Measurements from ENCODE around the gene STPG3. TPM values are rescaled to one million over a fixed set of nuclear protein-coding genes. Genes with fewer than 3 reads are reported as not detected.
A peak's percentile ranks its signal among the peaks of the same experiment; 100 is the strongest.

STPG3 gene
- total and polyA plus RNA-seq, 9 of the 15 experiments (the other 6 are each of a cell fraction or from before 2014, with no cell fraction given), result not detected

DNA sequence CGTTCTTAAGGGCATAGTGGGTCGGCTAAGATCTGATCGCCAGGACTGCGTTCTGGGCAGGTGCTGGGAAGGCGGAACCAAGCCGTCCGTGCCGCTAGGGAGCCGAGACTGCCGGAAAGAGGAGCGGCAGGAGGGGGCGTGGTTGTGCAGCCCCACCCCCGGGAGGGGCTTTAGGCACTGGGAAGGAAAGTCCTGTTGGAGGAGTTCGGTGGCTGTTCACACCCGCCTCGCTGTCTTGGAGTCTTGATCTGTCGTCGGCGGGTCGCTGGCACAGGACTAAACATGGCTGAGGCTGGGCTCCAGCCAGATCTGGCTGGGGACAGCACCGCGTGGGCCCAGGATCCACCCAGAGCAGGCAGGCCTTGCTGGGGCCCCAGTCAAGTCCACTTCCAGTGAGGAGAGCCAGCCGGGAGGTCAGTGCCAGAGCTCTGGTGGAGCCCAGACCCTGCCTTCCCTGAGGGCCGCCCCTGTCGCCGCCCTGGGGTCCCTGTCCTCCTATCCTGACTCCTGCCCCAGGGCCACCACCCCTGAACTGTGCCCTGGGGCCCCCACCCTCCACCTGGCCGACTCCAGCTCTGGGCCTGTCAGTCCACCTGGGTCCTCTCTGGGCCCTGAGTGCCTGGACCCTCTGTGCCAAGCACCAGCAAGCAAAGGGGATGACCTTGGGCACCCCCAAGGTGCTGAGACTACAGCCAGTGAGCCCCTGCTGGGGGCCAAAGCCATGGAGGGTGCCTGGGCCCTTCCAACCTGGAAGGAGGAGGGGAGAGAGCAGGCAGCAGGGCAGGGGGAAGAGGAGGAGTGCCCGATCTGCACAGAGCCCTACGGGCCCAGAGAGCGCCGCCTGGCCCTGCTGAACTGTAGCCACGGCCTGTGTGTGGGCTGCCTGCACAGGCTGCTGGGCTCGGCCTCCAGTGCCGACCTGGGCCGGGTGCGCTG lies 33.5 kb upstream of the STPG3 start (continued):
- TF ChIP-seq, protein P1, sequence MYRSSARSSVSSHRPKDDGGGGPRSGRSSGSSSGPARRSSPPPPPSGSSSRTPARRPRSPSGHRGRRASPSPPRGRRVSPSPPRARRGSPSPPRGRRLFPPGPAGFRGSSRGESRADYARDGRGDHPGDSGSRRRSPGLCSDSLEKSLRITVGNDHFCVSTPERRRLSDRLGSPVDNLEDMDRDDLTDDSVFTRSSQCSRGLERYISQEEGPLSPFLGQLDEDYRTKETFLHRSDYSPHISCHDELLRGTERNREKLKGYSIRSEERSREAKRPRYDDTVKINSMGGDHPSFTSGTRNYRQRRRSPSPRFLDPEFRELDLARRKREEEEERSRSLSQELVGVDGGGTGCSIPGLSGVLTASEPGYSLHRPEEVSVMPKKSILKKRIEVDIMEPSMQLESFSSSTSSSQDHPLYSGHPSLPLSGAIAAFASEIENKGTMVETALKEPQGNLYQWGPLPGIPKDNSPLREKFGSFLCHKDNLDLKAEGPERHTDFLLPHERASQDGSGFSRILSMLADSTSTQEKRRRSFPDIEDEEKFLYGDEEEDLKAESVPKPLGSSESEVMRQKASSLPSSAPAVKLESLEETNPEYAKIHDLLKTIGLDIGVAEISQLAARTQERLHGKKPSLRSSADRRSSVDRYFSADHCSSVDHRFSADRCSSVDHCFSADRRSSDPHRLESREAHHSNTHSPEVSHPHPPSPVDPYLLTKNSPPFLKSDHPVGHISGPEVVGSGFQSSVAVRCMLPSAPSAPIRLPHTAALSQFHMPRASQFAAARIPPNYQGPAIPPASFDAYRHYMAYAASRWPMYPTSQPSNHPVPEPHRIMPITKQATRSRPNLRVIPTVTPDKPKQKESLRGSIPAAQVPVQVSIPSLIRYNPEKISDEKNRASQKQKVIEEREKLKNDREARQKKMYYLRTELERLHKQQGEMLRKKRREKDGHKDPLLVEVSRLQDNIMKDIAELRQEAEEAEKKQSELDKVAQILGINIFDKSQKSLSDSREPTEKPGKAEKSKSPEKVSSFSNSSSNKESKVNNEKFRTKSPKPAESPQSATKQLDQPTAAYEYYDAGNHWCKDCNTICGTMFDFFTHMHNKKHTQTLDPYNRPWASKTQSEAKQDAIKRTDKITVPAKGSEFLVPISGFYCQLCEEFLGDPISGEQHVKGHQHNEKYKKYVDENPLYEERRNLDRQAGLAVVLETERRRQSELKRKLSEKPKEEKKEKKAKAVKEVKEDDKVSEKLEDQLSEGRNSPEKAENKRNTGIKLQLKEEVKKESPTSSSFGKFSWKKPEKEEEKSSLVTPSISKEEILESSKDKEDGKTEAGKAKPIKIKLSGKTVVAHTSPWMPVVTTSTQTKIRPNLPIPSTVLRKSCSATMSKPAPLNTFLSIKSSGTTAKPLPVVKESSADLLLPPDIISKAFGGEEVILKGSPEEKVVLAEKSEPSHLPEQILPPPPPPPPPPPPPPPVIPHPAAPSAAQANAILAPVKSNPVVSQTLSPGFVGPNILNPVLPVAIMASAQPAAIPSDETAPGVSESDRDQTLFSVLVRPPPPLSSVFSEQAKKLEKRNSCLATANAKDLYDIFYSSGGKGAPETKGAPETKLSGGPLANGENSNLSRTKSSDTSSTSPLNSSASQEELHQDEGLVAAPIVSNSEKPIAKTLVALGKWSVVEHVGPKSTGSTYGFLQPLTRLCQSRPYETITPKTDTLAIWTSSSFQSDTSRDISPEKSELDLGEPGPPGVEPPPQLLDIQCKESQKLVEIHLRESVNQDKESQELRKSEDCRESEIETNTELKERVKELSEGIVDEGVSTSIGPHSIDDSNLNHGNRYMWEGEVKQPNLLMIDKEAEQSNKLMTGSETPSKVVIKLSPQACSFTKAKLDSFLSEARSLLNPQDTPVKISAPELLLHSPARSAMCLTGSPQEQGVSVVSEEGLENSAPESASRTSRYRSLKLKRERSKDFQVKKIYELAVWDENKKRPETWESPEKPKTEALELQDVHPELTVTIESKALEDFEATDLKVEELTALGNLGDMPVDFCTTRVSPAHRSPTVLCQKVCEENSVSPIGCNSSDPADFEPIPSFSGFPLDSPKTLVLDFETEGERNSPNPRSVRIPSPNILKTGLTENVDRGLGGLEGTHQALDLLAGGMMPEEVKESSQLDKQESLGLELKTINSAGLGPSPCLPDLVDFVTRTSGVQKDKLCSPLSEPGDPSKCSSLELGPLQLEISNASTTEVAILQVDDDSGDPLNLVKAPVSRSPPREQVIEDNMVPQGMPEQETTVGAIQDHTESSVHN (IDR thresholded peaks at IDR 0.05; ENCODE audit: borderline replicate concordance in 1 of 2, low read depth in 1 of 2), result no peak
- TF ChIP-seq ZNF184 (CRISPR knock-in tag; IDR thresholded peaks at IDR 0.05), result no peak
- TF ChIP-seq HNRNPUL1 (IDR thresholded peaks at IDR 0.05; ENCODE audit: low read length), result no peak
- no peak for TF ChIP-seq RUNX1 (IDR thresholded peaks at IDR 0.05; ENCODE audit: low read depth)
- TF ChIP-seq, protein P2, sequence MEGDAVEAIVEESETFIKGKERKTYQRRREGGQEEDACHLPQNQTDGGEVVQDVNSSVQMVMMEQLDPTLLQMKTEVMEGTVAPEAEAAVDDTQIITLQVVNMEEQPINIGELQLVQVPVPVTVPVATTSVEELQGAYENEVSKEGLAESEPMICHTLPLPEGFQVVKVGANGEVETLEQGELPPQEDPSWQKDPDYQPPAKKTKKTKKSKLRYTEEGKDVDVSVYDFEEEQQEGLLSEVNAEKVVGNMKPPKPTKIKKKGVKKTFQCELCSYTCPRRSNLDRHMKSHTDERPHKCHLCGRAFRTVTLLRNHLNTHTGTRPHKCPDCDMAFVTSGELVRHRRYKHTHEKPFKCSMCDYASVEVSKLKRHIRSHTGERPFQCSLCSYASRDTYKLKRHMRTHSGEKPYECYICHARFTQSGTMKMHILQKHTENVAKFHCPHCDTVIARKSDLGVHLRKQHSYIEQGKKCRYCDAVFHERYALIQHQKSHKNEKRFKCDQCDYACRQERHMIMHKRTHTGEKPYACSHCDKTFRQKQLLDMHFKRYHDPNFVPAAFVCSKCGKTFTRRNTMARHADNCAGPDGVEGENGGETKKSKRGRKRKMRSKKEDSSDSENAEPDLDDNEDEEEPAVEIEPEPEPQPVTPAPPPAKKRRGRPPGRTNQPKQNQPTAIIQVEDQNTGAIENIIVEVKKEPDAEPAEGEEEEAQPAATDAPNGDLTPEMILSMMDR (IDR thresholded peaks at IDR 0.05 in 2 of 3, conservative IDR thresholded peaks at IDR 0.05 in 1 of 3; ENCODE audit: insufficient read depth in 2 of 3, low read depth in 1 of 3, low read length in 3 of 3), result peak in 1 of 3 experiments; percentile 27; a peak in 2 of 6 replicates
- peak; percentile 55; the same call in 1 of the 2 replicates for TF ChIP-seq PHF8 (IDR thresholded peaks at IDR 0.05; ENCODE audit: borderline replicate concordance, low read length)
- TF ChIP-seq MYC (IDR thresholded peaks at IDR 0.05; ENCODE audit: low read depth, low read length), result peak; percentile 37; the same call in 1 of the 2 replicates
- no peak for TF ChIP-seq MYC (CRISPR knock-in tag; IDR thresholded peaks at IDR 0.05; ENCODE audit: borderline replicate concordance, low read depth)
- no peak for TF ChIP-seq HMG20A (CRISPR knock-in tag; conservative IDR thresholded peaks at IDR 0.05)
- TF ChIP-seq PHF20 (IDR thresholded peaks at IDR 0.05; ENCODE audit: partially characterized antibody), result no peak
- no peak for TF ChIP-seq ZNF717 (CRISPR knock-in tag; IDR thresholded peaks at IDR 0.05)
- no peak for TF ChIP-seq DACH1 (IDR thresholded peaks at IDR 0.05; ENCODE audit: partially characterized antibody)
- TF ChIP-seq MCM5 (IDR thresholded peaks at IDR 0.05; ENCODE audit: low read depth), result no peak
- TF ChIP-seq, protein P3, sequence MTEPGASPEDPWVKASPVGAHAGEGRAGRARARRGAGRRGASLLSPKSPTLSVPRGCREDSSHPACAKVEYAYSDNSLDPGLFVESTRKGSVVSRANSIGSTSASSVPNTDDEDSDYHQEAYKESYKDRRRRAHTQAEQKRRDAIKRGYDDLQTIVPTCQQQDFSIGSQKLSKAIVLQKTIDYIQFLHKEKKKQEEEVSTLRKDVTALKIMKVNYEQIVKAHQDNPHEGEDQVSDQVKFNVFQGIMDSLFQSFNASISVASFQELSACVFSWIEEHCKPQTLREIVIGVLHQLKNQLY (CRISPR knock-in tag; conservative IDR thresholded peaks at IDR 0.05), result no peak
- no peak for TF ChIP-seq BMI1 (IDR thresholded peaks at IDR 0.05; ENCODE audit: low read length)
- no peak for TF ChIP-seq CHD1 (IDR thresholded peaks at IDR 0.05; ENCODE audit: low read length)
